HFFc6 (cell line): ENCODE results near the gene RND3. TPM values are rescaled to one million over a fixed set of nuclear protein-coding genes. Genes with fewer than 3 reads are reported as not detected.

Source experiments
- DNase-seq: peaks from one replicate; pipeline ENCODE4 v3.0.0-alpha.2; 2018
- H3K27ac Mint-ChIP-seq: 2 replicates; pipeline ENCODE4 v1.8.0; 2020; ENCODE audit warnings: mild to moderate bottlenecking, mixed read lengths
- H3K27me3 Mint-ChIP-seq: 2 replicates; pipeline ENCODE4 v1.8.0; 2021; ENCODE audit warnings: mild to moderate bottlenecking, moderate library complexity, mixed read lengths; ENCODE audit not compliant: insufficient read depth
- H3K36me3 Mint-ChIP-seq: 2 replicates; pipeline ENCODE4 v1.8.0; 2021; ENCODE audit warnings: low read depth, mixed read lengths
- H3K4me1 Mint-ChIP-seq: 2 replicates; pipeline ENCODE4 v1.8.0; 2020; ENCODE audit warnings: low read depth, mixed read lengths
- H3K4me3 Mint-ChIP-seq: 2 replicates; pipeline ENCODE4 v1.8.0; 2020; ENCODE audit warnings: mild to moderate bottlenecking, moderate library complexity, mixed read lengths
- H3K9me3 Mint-ChIP-seq: 2 replicates; pipeline ENCODE4 v1.8.0; 2020; ENCODE audit warnings: mild to moderate bottlenecking, mixed read lengths
- total RNA-seq, 6 experiments: library from RNA; stranded (reverse); fragmentation: NEBNext Ultra II Directional; extraction: Animal tissue kit (Norgen Biotek cat#: 25700); gene quantifications; 2 replicates in 1 of 6; 3 replicates in 5 of 6; pipeline ENCODE4 v1.2.3, GENCODE V29; 2021
- TF ChIP-seq, protein P1 (sequence below): fragments of 200-600 bp; sonication (generic); IDR thresholded peaks from 2 replicates; pipeline ENCODE4 v1.5.0; 2021; ENCODE audit warnings: antibody characterized with exemption, mild to moderate bottlenecking

RND3 gene
- total RNA-seq, 6 experiments from 2014 or later = 365 to 525 (median 438) TPM

DNA sequence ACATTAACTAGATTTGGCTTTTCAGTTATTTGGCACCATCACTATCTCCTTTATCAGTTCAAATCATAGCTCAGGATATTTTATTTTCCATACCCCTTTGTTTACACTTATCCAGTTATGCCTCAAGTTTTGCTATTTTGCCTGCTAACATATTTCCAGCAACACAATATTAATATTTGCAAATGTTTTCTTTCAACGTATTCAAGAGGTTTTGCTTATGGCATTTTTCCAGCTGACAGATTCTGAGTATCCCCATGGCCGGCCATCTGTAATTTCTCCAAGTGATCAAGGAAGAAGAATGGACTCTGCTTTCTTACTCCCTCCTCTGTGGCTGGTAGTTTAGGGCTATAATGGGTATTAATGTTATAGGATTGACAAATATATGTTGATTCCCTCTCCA lies 49.4 kb downstream of the RND3 start:
- no peak overlapping the region for H3K4me3 Mint-ChIP-seq
- no peaks in the 10 kb centered on the region for H3K4me1 Mint-ChIP-seq
- H3K27me3 Mint-ChIP-seq = no peaks in the 10 kb centered on the region
- peaks cover 6% of the 10 kb centered on the region for H3K9me3 Mint-ChIP-seq
- DNase-seq = no peak
- no peak overlapping the region for H3K27ac Mint-ChIP-seq
- peaks cover 18% of the 10 kb centered on the region for H3K36me3 Mint-ChIP-seq
- TF ChIP-seq, protein P1, sequence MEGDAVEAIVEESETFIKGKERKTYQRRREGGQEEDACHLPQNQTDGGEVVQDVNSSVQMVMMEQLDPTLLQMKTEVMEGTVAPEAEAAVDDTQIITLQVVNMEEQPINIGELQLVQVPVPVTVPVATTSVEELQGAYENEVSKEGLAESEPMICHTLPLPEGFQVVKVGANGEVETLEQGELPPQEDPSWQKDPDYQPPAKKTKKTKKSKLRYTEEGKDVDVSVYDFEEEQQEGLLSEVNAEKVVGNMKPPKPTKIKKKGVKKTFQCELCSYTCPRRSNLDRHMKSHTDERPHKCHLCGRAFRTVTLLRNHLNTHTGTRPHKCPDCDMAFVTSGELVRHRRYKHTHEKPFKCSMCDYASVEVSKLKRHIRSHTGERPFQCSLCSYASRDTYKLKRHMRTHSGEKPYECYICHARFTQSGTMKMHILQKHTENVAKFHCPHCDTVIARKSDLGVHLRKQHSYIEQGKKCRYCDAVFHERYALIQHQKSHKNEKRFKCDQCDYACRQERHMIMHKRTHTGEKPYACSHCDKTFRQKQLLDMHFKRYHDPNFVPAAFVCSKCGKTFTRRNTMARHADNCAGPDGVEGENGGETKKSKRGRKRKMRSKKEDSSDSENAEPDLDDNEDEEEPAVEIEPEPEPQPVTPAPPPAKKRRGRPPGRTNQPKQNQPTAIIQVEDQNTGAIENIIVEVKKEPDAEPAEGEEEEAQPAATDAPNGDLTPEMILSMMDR = no peak

DNA sequence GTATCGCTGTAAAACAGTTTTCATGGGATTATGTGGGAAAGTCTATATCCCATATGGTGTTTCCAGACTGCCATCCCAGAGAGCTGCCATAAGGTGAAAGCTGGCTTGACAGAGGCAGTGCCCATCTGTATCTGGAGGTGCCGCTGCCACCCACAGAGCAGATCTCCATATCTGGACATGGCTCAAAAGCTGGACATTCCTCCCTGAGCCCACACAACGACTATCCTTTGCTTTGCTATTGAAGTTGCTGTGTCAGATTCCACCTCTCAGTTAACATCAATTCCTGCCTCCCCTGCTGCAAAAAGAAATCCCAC lies 55.2 kb downstream of the RND3 start:
- Mint-ChIP-seq H3K4me3 (no peak overlapping the region), H3K36me3 (peaks cover 18% of the 10 kb centered on the region), H3K4me1 (no peaks in the 10 kb centered on the region), H3K27ac (no peak overlapping the region), H3K9me3 (peaks cover 6% of the 10 kb centered on the region), H3K27me3 (no peaks in the 10 kb centered on the region)
- DNase-seq = no peak
- TF ChIP-seq, protein P1 = no peak

DNA sequence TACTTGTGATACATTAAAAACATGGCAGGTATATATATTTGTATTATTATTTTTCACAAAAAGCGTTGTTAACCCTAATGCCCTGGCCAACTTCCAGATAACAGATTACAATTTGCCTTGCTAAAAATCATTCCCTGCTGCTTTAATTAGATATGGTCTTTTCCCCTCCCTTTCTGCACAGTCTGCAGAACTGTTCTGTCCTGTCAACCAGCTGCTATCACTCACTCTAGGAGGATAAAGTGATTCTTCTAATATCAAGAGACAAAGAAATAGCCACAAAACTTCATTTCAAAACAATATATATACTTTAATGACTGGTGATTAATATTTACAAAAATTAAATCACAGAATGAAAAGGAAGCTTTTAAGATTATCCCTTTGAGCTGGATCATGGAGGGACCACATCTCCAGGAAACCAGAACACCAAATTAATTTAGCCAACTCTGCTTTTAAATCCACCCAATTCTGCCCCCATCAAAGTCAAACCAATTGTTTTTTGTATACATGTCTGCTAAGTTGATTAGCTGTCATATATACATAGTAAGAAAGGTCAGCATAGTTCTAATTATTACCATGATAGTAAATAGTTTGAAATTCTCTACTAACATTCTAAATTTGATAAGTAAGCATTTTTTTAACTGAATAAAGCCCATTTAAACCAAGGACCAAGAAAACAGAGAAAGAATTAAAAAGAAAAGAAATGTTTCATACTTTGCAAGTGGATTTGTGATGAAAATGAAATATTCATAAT lies 55.7 kb downstream of the RND3 start:
- H3K4me1 Mint-ChIP-seq = no peaks in the 10 kb centered on the region
- no peak for DNase-seq
- H3K9me3 Mint-ChIP-seq = peaks cover 6% of the 10 kb centered on the region
- no peaks in the 10 kb centered on the region for H3K27me3 Mint-ChIP-seq
- TF ChIP-seq, protein P1 = no peak
- no peak overlapping the region for H3K4me3 Mint-ChIP-seq
- no peak overlapping the region for H3K27ac Mint-ChIP-seq
- peaks cover 15% of the 10 kb centered on the region for H3K36me3 Mint-ChIP-seq

- TF ChIP-seq, protein P1 = no peak
- no peak for DNase-seq
- no peaks in the 10 kb centered on the region for H3K9me3 Mint-ChIP-seq
- H3K4me1 Mint-ChIP-seq = no peaks in the 10 kb centered on the region
- H3K4me3 Mint-ChIP-seq = no peak overlapping the region
- H3K27me3 Mint-ChIP-seq = no peaks in the 10 kb centered on the region; the same call in 1 of the 2 replicates
- no peaks in the 10 kb centered on the region for H3K36me3 Mint-ChIP-seq
- H3K27ac Mint-ChIP-seq = no peak overlapping the region
These were observed 58.0 kb downstream of the RND3 start for GRCh38 chr2:150429384-150429961.

DNA sequence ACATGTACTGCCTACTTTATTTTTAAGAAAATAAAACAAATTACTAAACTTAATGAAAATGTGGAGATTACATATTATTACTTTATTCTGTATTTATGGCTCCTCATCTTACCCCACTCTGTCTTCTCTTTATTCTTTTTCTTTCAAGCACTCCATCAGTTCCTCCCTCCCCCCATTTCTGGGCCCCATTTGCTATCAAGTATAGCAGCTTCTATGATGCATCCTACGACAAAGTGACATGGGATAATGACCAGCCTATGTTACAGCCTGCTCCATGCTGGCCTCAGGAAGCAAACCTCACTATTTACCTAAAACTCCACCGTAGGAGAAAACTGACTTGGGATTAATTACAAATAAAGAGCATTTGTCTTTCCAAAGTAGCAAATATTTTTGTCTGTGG lies 58.8 kb downstream of the RND3 start:
- Mint-ChIP-seq H3K27me3 (no peaks in the 10 kb centered on the region; the same call in none of the 2 replicates), H3K9me3 (no peaks in the 10 kb centered on the region), H3K4me3 (no peak overlapping the region), H3K27ac (no peak overlapping the region), H3K36me3 (no peaks in the 10 kb centered on the region), H3K4me1 (no peaks in the 10 kb centered on the region)
- no peak for DNase-seq
- TF ChIP-seq, protein P1 = no peak
